Peyer's patch (tissue), 4 donors: Measurements from ENCODE around the gene TEX26. TPM values are rescaled to one million over a fixed set of nuclear protein-coding genes. Genes with fewer than 3 reads are reported as not detected.

Source experiments
- DNase-seq, 3 donors: peaks; one replicate each; pipeline ENCODE4 v3.0.0-alpha.2; 2017 to 2019
- H3K27ac ChIP-seq, 4 donors: fragments of 200-600 bp; sonication (generic); one replicate each; pipeline ENCODE4 v1.5.1; 2016 to 2019
- H3K27me3 ChIP-seq, 2 donors: fragments of 200-600 bp; sonication (generic); one replicate each; pipeline ENCODE4 v1.5.1; 2019
- H3K36me3 ChIP-seq, 3 donors: fragments of 200-600 bp; sonication (generic); one replicate each; pipeline ENCODE4 v1.5.1; 2016 to 2019
- H3K4me1 ChIP-seq, 4 donors: fragments of 200-600 bp; sonication (generic); one replicate each; pipeline ENCODE4 v1.5.1; 2016 to 2019
- H3K4me3 ChIP-seq, 4 donors: fragments of 200-600 bp; sonication (generic); 1 replicate in 3 of 4; 2 replicates in 1 of 4; pipeline ENCODE4 v1.5.1; 2016 to 2019; ENCODE audit warnings: mild to moderate bottlenecking in 1 of 4
- H3K9me3 ChIP-seq, 4 donors: fragments of 200-600 bp; sonication (generic); one replicate each; pipeline ENCODE4 v1.5.1; 2016 to 2019; ENCODE audit warnings: mild to moderate bottlenecking in 1 of 4
- CTCF ChIP-seq, 6 experiments: fragments of 450-650 bp in 4 of 6; fragments of 200-600 bp in 2 of 6; sonication (generic) in 1 of 6; IDR thresholded peaks; one replicate each; pipeline ENCODE4 v1.5.1; 2017 to 2019; ENCODE audit warnings: antibody characterized with exemption in 6 of 6, mild to moderate bottlenecking in 3 of 6, moderate library complexity in 1 of 6
- POLR2A ChIP-seq, 2 donors: fragments of 450-650 bp; IDR thresholded peaks; one replicate each; pipeline ENCODE4 v1.5.1; 2017; ENCODE audit warnings: antibody characterized with exemption in 2 of 2, mild to moderate bottlenecking in 2 of 2, moderate library complexity in 2 of 2
- total RNA-seq, 4 donors: library from RNA; depleted of rRNA; stranded (reverse); fragments of >200 nt; gene quantifications; one replicate each; pipeline ENCODE4 v1.1.0, GENCODE V29; 2016

Gene TEX26
- total RNA-seq, 4 donors from 2014 or later: not detected

GRCh38 chr13:30982506-30982905, 50.0 kb downstream of the TEX26 start:
- Histone ChIP-seq H3K4me3 (no peak overlapping the region), H3K4me1 (no peaks in the 10 kb centered on the region), H3K36me3 (no peaks in the 10 kb centered on the region), H3K9me3 (no peaks in the 10 kb centered on the region), H3K27me3 (no peaks in the 10 kb centered on the region), H3K27ac (no peak overlapping the region)
- no peak for TF ChIP-seq CTCF (IDR thresholded peaks at IDR 0.05)
- no peak for DNase-seq

- TF ChIP-seq CTCF (IDR thresholded peaks at IDR 0.05) (no peak), POLR2A (IDR thresholded peaks at IDR 0.05) (no peak)
- no peak for DNase-seq
- H3K4me1 ChIP-seq: no peaks in the 10 kb centered on the region
- H3K27ac ChIP-seq: no peak overlapping the region
- no peak overlapping the region for H3K4me3 ChIP-seq
- H3K36me3 ChIP-seq: no peaks in the 10 kb centered on the region
- H3K9me3 ChIP-seq: no peaks in the 10 kb centered on the region
- H3K27me3 ChIP-seq: no peaks in the 10 kb centered on the region
Observed at GRCh38 chr13:30982906-30983305, 50.5 kb downstream of the TEX26 start.

- H3K27ac ChIP-seq: no peak overlapping the region
- H3K9me3 ChIP-seq: no peaks in the 10 kb centered on the region
- no peaks in the 10 kb centered on the region for H3K4me1 ChIP-seq
- DNase-seq: no peak
- no peaks in the 10 kb centered on the region for H3K27me3 ChIP-seq
- no peak overlapping the region for H3K4me3 ChIP-seq
- TF ChIP-seq CTCF (IDR thresholded peaks at IDR 0.05): no peak
- no peak for TF ChIP-seq POLR2A (IDR thresholded peaks at IDR 0.05)
- no peaks in the 10 kb centered on the region for H3K36me3 ChIP-seq
Observed at GRCh38 chr13:30983431-30983830, 51.0 kb downstream of the TEX26 start.

- Histone ChIP-seq H3K36me3 (no peaks in the 10 kb centered on the region), H3K4me1 (no peaks in the 10 kb centered on the region), H3K9me3 (no peaks in the 10 kb centered on the region), H3K4me3 (no peak overlapping the region), H3K27me3 (no peaks in the 10 kb centered on the region), H3K27ac (no peak overlapping the region)
- TF ChIP-seq POLR2A (IDR thresholded peaks at IDR 0.05) (no peak), CTCF (IDR thresholded peaks at IDR 0.05) (no peak)
- no peak for DNase-seq
Observed at GRCh38 chr13:30984620-30985019, 52.2 kb downstream of the TEX26 start.

GRCh38 chr13:30985637-30986205, 53.3 kb downstream of the TEX26 start:
- H3K27me3 ChIP-seq: no peaks in the 10 kb centered on the region
- no peak for TF ChIP-seq POLR2A (IDR thresholded peaks at IDR 0.05)
- TF ChIP-seq CTCF (IDR thresholded peaks at IDR 0.05): no peak
- no peaks in the 10 kb centered on the region for H3K4me1 ChIP-seq
- DNase-seq: no peak
- no peak overlapping the region for H3K4me3 ChIP-seq
- H3K36me3 ChIP-seq: no peaks in the 10 kb centered on the region
- H3K9me3 ChIP-seq: no peaks in the 10 kb centered on the region
- H3K27ac ChIP-seq: no peak overlapping the region

GRCh38 chr13:30991184-30991583, 58.7 kb downstream of the TEX26 start:
- DNase-seq: no peak
- H3K27me3 ChIP-seq: no peaks in the 10 kb centered on the region
- no peak for TF ChIP-seq POLR2A (IDR thresholded peaks at IDR 0.05)
- no peak for TF ChIP-seq CTCF (IDR thresholded peaks at IDR 0.05)

More at GRCh38 chr13:30991184-30991583, 58.7 kb downstream of the TEX26 start:
- H3K9me3 ChIP-seq: no peaks in the 10 kb centered on the region
- no peak overlapping the region for H3K27ac ChIP-seq
- no peak overlapping the region for H3K4me3 ChIP-seq
- H3K36me3 ChIP-seq: no peaks in the 10 kb centered on the region
- H3K4me1 ChIP-seq: no peaks in the 10 kb centered on the region
